GM04503 (cell line): ENCODE data around the gene DAD1.
A peak's percentile ranks its signal among the peaks of the same experiment; 100 is the strongest.
"Not testable (repeated sequence)": the region's sequence is repeated elsewhere in the genome, so short reads cannot be mapped to it uniquely, and the experiment has no call there.

Experiments
- DNase-seq: peaks from one replicate; pipeline ENCODE4 v3.0.0-alpha.2; 2012; ENCODE audit warnings: low read depth

The DAD1 gene

DNA sequence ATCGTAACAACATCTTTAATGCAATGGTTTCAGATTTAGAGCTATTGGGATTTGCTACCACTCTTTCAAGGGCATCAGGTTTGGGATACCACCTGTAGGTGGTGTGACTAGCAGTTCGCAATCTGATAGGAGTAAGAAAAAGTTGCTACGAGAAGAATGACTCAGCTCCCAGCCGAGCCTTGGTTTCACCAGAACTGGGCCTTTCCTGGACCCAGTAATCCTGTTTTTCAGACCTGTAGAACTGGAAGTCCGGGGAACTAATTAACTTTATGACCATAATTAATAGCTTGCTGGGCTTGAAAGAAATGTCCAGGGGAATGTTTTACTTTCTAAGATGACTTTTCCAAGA is 9.8 kb upstream of the DAD1 start:
- DNase-seq = no peak

DNA sequence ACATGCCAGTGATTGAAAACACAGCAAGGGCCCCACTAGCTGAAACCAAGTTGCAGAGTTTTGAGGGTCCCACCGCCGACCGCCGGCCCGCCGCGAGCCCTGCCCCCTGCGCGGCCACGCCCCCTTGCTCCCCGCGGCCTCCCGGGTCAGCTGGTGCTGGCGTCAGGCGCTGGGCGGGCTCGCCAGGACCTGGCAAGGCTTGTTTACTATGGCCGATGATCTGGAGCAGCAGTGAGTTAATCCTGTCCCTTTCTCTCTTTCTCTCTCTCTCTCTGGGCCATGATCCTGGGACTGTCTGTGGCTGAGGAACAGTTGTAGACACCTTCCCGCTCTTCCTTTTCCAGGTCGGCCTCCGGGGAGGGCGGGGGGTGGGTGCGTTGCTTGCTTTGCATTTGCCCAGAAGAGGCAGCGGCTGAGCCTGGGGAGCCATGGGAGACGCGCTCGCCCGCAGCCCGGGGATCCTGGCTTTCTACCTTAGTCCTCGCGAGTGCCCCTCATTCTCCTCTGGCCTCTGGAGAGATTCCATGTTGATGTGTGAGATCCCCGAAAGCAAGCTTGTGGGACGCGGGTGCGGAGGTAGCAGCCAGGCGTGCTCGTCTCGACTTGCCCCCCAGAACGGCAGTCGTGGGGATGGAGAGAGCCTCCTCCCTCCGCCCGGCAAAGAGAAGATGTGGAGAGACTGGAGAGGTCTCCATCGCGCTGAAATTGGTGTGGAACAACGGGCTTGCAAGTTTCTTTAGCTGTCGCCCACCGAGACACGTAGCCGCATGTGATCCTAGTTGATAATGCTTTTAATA is 9.3 kb upstream of the DAD1 start, which contains the start of gene ABHD4:
Gene ABHD4, plus strand, starts transcription at position 202 of the 797 bp plus-strand sequence. Its CDS starts 7 bp downstream, at position 209.
- no peak for DNase-seq

DNA sequence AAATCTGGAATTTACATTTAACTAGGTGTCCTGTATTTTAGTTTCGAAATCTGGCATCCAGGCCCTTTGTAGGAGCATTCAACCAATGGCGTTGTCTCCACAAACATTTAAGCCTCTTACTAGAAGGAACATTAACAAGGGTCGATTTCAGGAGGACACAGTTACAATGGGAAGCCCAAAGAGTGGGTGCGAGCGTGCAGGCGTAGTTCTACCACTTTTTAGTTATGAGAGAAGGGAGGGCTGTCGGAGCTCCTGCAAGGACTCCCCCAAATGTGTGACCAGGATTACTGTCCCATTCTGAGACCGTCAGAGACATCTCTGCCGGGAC is 8.7 kb upstream of the DAD1 start:
- no peak for DNase-seq

DNA sequence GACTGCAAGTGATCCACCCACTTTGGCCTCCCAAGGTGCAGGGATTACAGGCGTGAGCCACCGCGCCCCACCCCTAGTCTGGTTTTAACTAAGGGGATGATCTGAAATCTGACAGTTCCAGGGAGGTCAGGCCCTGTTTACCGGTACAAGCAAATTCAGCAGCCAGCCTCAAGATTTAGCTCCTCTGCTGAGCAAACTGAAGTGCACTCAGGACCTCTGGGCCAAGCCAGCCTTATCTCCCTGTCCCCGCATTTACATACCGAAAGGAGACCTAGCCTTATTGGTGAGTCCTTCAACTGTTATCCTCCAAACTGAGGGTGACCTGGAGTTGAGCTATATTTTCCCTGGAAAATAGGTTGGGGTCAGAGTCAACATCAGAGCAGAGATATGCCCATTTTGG is 8.2 kb upstream of the DAD1 start:
- DNase-seq = no peak

DNA sequence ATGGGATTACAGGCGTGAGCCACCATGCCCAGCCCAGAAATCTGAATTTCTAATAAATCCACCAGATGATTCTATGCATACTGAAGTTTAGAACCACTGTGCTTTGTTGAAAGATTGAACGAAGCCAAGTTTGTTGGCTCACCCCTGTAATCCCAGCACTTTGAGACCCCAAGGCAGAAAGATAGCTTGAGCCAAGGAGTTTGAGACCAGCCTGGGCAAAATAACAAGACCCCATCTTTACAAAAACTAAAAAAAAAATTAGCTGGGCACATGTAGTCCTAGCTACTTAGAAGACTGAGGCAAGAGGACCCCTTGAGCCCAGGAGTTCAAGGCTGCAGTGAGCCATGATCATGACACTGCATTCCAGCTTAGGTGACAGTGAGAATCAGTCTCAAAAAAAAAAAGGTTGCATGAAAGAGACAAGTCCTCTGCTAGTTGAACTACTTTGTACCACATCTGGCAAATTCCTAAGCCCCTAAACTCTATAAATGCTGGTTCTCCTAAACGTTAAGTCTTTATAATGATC is 7.4 kb upstream of the DAD1 start:
- no peak for DNase-seq

DNA sequence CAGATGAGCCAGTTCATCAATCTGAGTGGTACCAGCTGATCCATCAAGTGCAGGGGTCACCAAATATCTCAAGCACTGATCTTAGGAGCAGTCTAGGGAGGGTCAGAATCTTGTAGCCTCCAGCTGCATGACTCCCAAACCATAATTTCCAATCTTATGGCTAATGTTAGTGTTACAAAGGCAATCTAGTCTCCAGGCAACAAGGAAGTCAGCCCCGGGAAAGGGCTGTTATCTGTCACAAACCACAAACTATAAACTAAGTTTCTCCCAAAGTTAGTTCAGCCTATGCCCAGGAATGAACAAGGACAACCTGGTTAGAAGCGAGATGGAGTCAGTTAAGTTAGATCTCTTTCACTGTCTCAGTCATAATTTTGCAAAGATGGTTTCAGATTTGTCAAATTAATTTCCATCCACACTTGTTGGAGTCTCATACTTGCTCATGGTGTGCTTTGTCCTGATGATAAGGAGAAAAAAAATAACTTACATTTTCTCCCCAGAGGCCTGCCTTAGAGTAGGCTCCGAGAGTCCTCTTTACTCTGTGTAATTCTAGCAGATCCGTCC is 5.2 kb upstream of the DAD1 start:
- no peak for DNase-seq

DNA sequence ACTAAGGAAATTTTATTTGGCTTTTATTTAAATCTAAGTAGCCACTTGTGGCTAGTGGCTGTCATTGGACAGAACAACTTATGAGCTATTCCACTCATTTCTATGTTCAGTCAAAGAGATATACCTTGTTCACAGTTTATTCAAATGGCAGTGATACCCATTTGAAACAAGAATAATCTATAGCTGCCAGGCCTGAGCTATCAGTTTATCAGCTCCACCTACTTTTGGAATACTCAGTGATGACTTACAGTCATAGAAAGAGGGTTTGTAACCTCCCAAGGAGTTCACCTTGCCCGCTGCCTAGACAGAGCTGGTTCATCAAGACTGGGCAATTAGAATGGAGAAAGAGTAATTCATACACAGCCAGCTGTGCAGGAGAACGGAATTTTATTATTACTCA is 4.6 kb upstream of the DAD1 start:
- no peak for DNase-seq

DNA sequence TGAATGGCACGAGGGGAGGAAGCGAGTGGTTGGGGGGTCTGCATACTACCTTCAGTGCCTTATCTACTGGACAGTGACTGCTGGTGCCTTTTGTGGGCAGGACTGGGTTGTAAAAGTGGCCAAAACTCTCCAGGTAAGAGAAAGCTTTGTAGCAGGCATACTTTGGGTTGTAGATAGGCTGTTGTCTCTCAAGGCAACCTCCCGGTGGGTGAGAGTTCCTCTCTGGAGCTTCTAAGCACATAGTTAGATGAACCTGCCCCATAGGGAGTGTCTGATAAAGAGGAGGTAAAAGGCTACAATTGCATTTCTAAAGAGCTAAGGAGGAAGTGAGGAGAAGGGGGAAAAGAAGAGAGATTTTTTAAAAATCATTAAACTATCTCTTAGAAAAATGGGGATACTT is 4.2 kb upstream of the DAD1 start:
- no peak for DNase-seq

DNA sequence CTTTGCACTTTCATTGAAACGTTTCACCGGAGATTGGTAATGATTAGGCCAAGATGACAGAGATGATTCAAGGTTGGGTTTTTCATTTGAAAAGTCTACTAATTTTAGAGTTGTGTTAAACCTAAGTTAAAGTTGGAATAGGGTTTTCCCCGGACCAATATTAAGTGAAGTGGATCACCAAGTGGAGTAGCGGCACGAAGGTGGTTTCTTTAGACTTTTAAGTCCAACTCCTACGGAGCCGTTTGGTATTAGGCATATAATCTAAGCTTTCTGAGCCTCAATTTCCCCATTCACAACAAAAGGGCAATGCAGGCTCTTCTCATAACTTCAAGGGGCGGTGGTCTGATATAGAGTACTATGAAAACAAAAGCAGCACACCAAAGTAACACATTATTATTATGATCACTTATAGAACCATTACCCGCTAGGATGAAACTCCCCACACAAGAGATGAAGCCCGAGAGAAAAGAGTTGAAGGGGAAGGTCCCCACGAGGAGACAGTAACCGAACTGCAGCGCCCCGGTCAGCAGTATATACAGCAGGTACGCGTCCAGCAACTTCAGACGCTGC is 413 bp downstream of the DAD1 start:
- DNase-seq = no peak

DNA sequence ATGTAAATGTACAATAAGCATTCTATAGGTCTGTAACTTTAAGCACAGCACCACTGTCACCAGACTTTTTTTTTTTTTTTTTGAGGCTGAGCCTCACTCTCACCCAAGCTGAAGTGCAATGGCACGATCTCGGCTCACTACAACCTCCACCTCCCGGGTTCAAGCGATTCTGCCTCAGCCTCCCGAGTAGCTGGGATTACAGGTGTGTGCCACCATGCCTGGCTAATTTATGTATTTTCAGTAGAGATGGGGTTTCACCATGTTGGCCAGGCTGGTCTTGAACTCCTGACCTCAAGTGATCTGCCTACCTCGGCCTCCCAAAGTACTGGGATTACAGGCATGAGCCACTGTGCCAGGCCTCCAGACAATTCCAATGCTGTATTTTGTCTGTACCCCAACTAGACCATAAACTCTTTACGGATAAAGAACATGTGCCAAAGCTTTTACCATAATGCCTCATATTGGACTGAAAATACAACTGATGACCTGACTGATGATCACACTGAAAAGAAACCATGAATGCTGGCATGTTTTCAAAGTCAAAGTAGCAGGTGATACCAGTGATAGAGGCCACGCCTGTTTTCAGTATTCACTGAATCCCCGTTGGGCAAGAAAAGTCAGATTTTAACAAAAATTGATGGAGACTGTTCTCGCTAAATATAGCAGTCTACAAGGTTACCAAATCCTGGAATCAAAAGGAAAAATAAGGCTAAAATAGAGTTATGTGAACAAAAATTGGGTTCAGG is 1.2 kb downstream of the DAD1 start:
- not testable (repeated sequence) for DNase-seq

DNA sequence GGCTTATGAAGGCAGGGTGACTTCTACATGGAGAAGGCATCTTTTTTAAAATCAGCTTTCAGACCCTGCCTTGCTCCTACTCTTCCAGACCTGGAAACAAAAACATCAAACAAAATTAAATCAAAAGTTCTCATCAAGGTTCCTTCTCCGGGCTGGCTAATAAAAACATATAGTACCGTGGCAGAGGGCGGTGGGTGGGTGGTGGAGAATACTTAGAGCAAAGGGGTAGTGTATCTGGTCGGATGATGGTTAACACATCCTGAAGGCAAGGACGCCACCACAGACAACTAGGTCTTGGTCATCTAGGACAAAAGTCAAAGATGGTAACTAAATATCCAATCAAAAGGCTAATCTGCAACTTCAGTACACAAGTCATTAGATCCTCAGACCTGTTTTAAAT is 1.8 kb downstream of the DAD1 start:
- DNase-seq = no peak

DNA sequence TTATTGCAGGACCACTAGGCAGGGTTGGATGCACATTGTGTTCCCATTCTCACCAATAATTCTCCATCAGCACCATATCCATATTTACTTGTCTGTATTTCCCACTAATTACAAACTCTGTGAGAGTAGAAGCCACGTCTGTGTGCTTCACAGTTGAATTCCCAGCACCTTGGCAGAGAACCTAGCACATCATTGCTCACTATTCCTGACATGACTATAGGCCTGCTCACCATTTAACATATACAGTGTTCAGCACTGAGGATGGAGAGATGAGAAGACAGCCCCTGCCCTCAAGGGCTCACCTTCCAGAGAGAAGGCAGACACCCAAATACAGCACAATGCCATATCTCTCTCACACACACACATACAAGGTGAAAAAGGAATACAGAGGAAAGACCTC is 5.0 kb downstream of the DAD1 start:
- no peak for DNase-seq

DNA sequence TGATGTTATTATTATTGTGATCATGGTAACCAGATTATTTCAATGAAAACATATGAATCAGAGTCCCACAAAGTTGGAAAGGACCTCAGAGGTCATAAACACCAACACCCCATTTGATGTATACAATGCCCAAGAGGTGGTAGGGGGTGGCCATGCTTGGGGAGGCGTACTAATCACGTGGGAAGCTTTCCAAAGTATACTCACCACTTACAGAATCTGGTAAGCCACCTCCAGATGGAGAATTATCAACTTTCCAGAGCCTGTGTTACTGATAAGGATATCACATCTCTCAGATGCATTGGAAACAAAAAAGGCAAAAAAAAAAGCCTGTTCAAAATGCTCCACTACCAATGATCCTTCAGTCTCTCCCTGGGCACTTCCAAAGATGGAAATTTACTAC is 8.4 kb downstream of the DAD1 start:
- no peak for DNase-seq

DNA sequence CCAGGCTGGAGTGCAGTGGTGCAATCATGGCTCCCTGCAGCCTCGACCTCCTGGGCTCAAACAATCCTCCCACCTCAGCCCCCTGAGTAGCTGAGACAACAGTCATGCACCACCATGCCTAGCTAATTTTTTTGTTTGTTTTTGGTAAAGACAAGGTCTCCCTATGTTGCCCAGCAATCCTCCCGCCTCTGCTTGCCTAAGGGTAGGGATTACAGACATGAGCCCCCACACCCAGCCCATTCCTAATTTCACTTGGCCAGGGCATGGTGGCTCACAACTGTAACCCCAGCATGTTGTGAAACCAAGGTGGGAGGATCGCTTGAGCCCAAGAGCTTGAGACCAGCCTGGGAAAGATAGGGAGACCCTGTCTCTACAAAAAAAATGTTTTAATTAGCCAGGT is 9.1 kb downstream of the DAD1 start:
- DNase-seq = no peak

DNA sequence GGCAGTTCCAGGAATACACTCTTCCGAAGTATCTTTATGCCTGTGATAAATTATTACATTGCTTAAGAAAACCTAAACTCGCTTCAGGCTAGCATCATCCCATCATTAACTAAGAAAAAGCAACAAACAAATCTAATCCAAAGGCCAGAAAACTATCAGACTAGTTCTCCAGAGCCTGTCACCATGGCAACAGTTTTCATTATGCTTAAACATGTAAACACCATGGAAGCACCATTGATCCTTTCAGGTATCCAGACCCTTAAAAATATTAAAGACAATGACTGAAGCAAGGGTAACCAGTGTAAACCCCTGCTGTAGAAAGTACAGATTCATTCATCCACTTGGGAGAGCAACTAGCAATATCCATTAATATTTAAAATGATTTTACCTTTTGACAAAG is 9.8 kb downstream of the DAD1 start:
- DNase-seq = no peak

DNA sequence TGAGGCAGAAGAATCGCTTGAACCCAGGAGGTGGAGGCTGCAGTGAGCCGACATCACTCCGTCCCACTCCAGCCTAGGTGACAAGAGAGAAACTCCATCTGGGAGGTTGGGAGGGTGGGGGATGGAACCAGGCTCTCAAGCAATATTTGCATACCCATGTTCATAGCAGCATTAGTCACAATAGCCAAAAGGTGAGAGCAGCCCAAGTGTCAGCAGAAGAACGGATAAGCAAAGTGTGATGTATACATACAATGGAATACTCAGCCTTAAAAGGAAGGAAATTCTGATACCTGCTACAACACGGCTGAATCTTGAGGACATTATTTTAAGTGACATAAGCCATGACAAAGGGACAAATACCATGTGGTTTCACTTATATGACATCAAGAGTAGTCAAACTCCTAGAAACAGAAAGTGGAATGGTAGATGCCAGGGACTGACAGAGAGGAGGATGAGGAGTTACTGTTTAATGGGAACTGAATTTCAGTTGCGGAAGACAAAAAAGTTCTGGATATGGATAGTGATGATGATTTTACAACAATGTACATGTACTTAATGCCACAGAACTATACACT is 11.6 kb downstream of the DAD1 start:
- no peak for DNase-seq

DNA sequence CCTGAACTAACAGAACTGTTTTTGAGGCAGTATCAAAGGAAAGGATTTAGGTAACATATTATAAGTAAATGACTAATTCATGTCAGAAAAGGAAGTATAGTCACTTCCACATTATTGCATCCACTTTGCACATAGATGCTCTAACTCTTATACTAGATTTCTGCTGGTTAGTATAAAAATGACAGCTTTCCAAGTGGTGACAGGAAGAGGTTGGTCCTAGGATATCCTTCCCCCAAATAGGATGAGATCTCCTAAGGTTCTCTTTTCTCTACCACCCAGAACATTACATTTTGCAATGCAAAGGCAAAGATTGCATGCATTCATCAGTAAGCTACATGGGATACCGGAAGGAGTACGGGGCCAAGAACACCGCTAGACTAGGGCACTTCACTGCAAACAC is 15.2 kb downstream of the DAD1 start:
- DNase-seq = no peak

DNA sequence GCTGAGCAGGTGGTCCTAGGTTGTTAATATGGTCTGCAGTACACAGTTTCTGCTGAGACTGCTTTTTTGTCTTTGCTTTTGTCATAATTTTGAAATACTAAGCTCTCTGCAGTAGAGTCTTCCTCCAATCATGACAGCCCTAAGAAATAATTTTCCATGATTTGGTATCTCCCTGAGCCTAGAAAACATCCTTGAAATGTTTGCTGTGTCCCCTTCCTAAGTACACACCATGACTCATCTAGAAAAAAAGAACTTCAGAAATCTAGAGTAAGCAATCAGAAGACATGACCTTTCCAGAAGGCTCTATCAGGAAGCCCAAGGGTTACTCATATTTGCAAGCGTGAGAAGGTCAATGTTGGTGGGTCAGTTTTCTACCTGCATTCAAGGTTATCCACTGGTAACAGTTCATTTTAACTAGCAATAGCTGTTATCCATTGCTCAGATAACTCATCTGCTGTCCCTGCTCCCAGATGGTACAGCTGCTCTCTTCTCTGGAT is 16.4 kb downstream of the DAD1 start:
- DNase-seq = peak; percentile 65

DNA sequence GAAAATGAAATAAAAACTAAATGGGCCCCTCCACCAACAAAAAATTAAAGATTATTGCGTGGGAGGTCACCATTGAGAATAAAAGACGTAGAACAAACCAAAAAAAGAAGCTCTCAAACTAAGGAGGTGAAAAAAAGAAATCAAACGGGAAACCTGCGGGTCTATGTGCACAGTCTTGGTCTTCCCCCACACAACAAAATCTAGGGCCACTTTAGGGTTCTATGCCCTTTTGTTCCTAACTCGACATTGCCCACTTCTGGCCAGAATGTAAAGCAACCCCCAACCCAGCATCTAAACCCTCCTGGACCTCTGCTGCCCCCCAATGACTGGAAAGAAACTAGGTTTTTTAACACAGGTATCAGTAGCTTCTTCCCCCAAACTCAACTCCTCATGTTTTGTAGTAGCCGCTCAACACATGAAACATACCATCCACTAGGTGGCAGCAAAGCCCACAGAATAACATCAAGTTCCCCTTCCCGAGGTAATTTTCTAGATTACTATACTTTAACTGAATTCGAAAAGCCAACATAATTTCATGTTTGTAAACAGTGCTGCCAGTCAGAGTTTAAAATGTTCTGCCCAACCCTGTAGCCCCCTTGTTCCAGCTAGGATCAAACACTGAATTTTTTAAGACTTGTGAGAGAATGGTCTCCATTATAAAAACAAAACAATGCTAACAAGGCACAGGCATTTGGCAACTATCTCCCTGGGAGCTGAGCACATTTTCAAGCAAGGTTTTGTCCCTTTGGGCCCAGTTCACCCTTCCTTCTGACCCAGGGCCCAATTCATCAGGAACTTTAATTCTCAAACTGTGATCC is 18.7 kb downstream of the DAD1 start:
- DNase-seq = no peak

DNA sequence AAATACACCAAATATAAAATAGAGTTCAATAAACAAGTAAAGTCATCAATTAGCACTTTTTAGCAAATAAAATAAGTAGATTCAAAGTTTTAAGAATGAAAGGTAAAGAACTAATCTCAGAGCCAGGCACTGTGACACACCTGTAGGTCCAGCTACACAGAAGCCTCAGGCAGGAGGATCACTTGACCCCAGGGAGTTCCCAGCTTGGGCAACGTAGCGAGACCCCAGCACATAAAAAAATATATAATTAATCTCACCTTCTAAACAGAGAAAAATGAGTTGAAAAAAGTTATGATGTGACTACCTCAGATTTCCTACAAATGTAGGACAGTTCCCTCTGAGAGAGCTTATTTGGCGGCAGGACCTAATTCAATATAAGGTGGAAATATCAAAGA is 19.3 kb downstream of the DAD1 start:
- no peak for DNase-seq

DNA sequence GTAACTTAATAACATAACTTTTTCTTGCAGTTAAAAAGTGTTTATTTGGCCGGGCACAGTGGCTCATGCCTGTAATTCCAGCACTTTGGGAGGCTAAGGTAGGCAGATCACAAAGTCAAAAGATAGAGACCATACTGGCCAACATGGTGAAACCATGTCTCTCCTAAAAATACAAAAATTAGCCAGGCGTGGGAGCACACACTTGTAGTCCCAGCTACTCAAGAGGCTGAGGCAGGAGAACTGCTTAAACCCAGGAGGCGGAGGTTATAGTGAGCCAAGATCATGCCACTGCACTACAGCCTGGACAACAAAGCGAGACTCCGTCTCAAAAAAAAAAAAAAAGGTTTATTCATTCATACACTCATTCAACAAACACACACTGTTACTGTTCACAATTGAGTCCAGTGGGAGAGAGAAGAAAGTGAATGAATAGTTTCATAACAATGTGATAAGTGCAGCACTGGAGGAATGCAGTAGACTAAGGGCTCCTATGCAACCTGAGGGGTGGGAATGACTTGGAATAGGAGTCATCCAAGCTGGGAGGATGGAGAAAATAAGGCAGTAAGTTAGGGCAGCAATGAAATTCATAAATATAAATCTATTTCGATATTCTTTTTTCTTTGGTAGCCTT is 19.8 kb downstream of the DAD1 start:
- DNase-seq = no peak
